K562 (cell line): Measurements from ENCODE around the gene BTBD2. TPM values are rescaled to one million over a fixed set of nuclear protein-coding genes. Genes with fewer than 3 reads are reported as not detected.
A peak's percentile ranks its signal among the peaks of the same experiment; 100 is the strongest.

Source experiments
- ATAC-seq: fragments of 200-7000 bp; cut with Tn5 transposase; 3 replicates; pipeline ENCODE4 v1.9.1; 2020; ENCODE audit warnings: moderate library complexity
- BruUV-seq: library from RNA; stranded (reverse); fragments of 400-500 nt; replicated peaks from 2 replicates; lab custom pipeline; 2021; lab: Mats Ljungman, UMichigan
- CTCF ChIA-PET: fragments of 300-600 bp; formaldehyde crosslinking; extraction: SDS; loops from one replicate; lab custom pipeline; 2021; ENCODE audit warnings: low intra/inter-chr PET ratio; lab: Yijun Ruan, JAX
- POLR2A ChIA-PET: fragments of 300-600, 350-650 bp; sonication (Branson Sonifier 250); formaldehyde crosslinking; extraction: SDS; loops from one replicate; lab custom pipeline; 2021; ENCODE audit warnings: antibody characterized with exemption, inconsistent platforms; lab: Yijun Ruan, JAX
- DNase-seq, 4 experiments: peaks; one replicate each; pipeline versions ENCODE4 v3.0.0 to v3.0.0-alpha.2; 2011 to 2018; ENCODE audit warnings: low spot score in 3 of 4, mixed read lengths in 3 of 4; ENCODE audit errors: extremely low read depth in 1 of 4
- FAIRE-seq: peaks from 2 replicates; lab custom pipeline; 2011; peaks lifted over from hg19 to GRCh38; lab: Jason Lieb, UNC
- H2AFZ ChIP-seq: 2 replicates; pipeline ENCODE4 v1.6.0; 2011; ENCODE audit warnings: low read depth, low read length, control low read depth, inconsistent platforms
- H3K27ac ChIP-seq: fragments of 200-600 bp; 3 replicates; pipeline ENCODE4 v1.8.0; 2011; ENCODE audit warnings: low read depth, mild to moderate bottlenecking, control low read depth, inconsistent platforms, low read length, moderate library complexity, mixed read lengths; ENCODE audit errors: extremely low read depth
- H3K27me3 ChIP-seq, 2 experiments: fragments of 300-600 bp in 1 of 2; 2 replicates in 1 of 2; 3 replicates in 1 of 2; pipeline versions ENCODE4 v1.6.0 to v1.8.0; 2011; ENCODE audit warnings: inconsistent platforms in 2 of 2, low read length in 2 of 2, mild to moderate bottlenecking in 1 of 2, mixed read lengths in 1 of 2, moderate library complexity in 1 of 2; ENCODE audit not compliant: control insufficient read depth in 2 of 2, insufficient read depth in 2 of 2
- H3K36me3 ChIP-seq: fragments of 300-600 bp; 3 replicates; pipeline ENCODE4 v1.8.0; 2011; ENCODE audit warnings: mild to moderate bottlenecking, low read length, inconsistent platforms; ENCODE audit not compliant: control insufficient read depth, insufficient read depth
- H3K4me1 ChIP-seq, 2 experiments: fragments of 200-600 bp in 1 of 2; replicated peaks in 1 of 2; 2 replicates in 1 of 2; 3 replicates in 1 of 2; pipeline versions ENCODE4 v1.5.1 to v1.8.0; 2011; ENCODE audit warnings: inconsistent platforms in 2 of 2, low read length in 2 of 2, mild to moderate bottlenecking in 1 of 2, mixed read lengths in 1 of 2, moderate library complexity in 1 of 2; ENCODE audit not compliant: control insufficient read depth in 2 of 2, insufficient read depth in 2 of 2
- H3K4me2 ChIP-seq: 2 replicates; pipeline ENCODE4 v1.6.1; 2011; ENCODE audit warnings: low read length, control low read depth, inconsistent platforms, mixed read lengths; ENCODE audit not compliant: insufficient read depth
- H3K4me3 ChIP-seq: fragments of 200-600 bp; sonication (generic), shearing (Covaris generic); 2 replicates; pipeline ENCODE4 v1.5.1; 2016; ENCODE audit warnings: control low read depth, inconsistent platforms
- H3K79me2 ChIP-seq: fragments of 200-600 bp; 3 replicates; pipeline ENCODE4 v1.8.0; 2011; ENCODE audit warnings: low read length, inconsistent platforms; ENCODE audit not compliant: control insufficient read depth, insufficient read depth
- H3K9ac ChIP-seq, 2 experiments: 2 replicates each; pipeline versions ENCODE4 v1.6.0 to v1.6.1; 2011; ENCODE audit warnings: low read depth in 2 of 2, low read length in 2 of 2, control low read depth in 1 of 2, inconsistent platforms in 1 of 2, mild to moderate bottlenecking in 1 of 2, mixed read lengths in 1 of 2; ENCODE audit not compliant: insufficient read depth in 1 of 2
- H3K9me1 ChIP-seq: one replicate; pipeline ENCODE4 v1.6.0; 2011; ENCODE audit warnings: inconsistent platforms, mild to moderate bottlenecking, low read length, moderate library complexity; ENCODE audit not compliant: control insufficient read depth, insufficient read depth
- H3K9me3 ChIP-seq: replicated peaks from 2 replicates; pipeline ENCODE4 v1.5.1; 2011; ENCODE audit warnings: low read depth, low read length, inconsistent platforms; ENCODE audit not compliant: control insufficient read depth, insufficient read depth
- H4K20me1 ChIP-seq: replicated peaks from 2 replicates; pipeline ENCODE4 v1.6.1; 2011; ENCODE audit warnings: low read length, inconsistent platforms, mixed read lengths; ENCODE audit not compliant: control insufficient read depth, insufficient read depth
- ARID3B ChIP-seq: fragments of 250-450 bp; sonication (Bioruptor Pico); IDR thresholded peaks from 2 replicates; pipeline ENCODE4 v1.4.0; 2020; ENCODE audit warnings: borderline replicate concordance
- CTCF ChIP-seq, 3 experiments: IDR thresholded peaks in 2 of 3; conservative IDR thresholded peaks in 1 of 3; 2 replicates each; pipeline ENCODE4 v1.5.1; 2011 to 2012; ENCODE audit warnings: low read length in 3 of 3, mild to moderate bottlenecking in 3 of 3, control low read depth in 2 of 3, improper control_type of control experiment in 1 of 3, inconsistent platforms in 1 of 3, low read depth in 1 of 3, mixed read lengths in 1 of 3, moderate library complexity in 1 of 3; ENCODE audit not compliant: insufficient read depth in 2 of 3
- E2F3 ChIP-seq: fragments of 250-450 bp; sonication (Bioruptor Pico); IDR thresholded peaks from 2 replicates; pipeline ENCODE4 v1.4.0; 2020; ENCODE audit warnings: mild to moderate bottlenecking
- EGR1 ChIP-seq: fragments of 450-650 bp; conservative IDR thresholded peaks from 2 replicates; pipeline ENCODE4 v1.6.1; 2017; ENCODE audit warnings: mild to moderate bottlenecking
- HMGN3 ChIP-seq: IDR thresholded peaks from 2 replicates; pipeline ENCODE4 v1.6.1; 2011; ENCODE audit warnings: borderline replicate concordance, low read depth, mild to moderate bottlenecking, mixed read lengths, low read length; ENCODE audit not compliant: insufficient read length; ENCODE audit errors: extremely low read depth
- LARP7 ChIP-seq: fragments of 450-650 bp; IDR thresholded peaks from 2 replicates; pipeline ENCODE4 v1.6.1; 2016
- MAFK ChIP-seq: IDR thresholded peaks from 2 replicates; pipeline ENCODE4 v1.6.1; 2011; ENCODE audit warnings: low read length, improper control_type of control experiment
- NFXL1 ChIP-seq: fragments of 450-650 bp; formaldehyde crosslinking; IDR thresholded peaks from 2 replicates; pipeline ENCODE4 v1.4.0; 2021; ENCODE audit warnings: mild to moderate bottlenecking
- POLR2G ChIP-seq: fragments of 200-400 bp; formaldehyde crosslinking; IDR thresholded peaks from 2 replicates; pipeline ENCODE4 v1.6.1; 2017; ENCODE audit warnings: low read depth, mild to moderate bottlenecking, antibody characterized with exemption, low read length, moderate library complexity
- RBM39 ChIP-seq: fragments of 200-400 bp; formaldehyde crosslinking; optimal IDR thresholded peaks from 2 replicates; pipeline ENCODE3; 2018; ENCODE audit warnings: low read depth, low read length
- ZNF444 ChIP-seq: fragments of 250-450 bp; sonication (Bioruptor Pico); IDR thresholded peaks from 2 replicates; pipeline ENCODE4 v1.4.0; 2020; ENCODE audit warnings: mild to moderate bottlenecking, moderate library complexity
- WGBS: fragments of 100-300 bp; shearing (Covaris generic); methylation state at CpG from one replicate; pipeline ENCODE4 v1.1.6; 2016; ENCODE audit warnings: low coverage, mixed read lengths; ENCODE audit not compliant: insufficient coverage; ENCODE audit errors: missing lambda C conversion rate; 5-methylcytosine and 5-hydroxymethylcytosine counted together
- in situ Hi-C: fragments of 300-500 bp; cut with MboI; formaldehyde crosslinking; loops from 4 replicates; pipeline ENCODE4 v1.15.0; 2018; ENCODE audit warnings: inconsistent platforms, mixed read lengths
- intact Hi-C: fragments of 100-400 bp; cut with micrococcal nuclease; formaldehyde crosslinking; loops from 2 replicates; pipeline ENCODE4 v1.14.2; 2022
- polyA plus RNA-seq, 8 experiments: library from polyadenylated mRNA; depleted of rRNA in 4 of 8; stranded (reverse) in 5 of 8; unstranded in 3 of 8; fragments of >200 nt; fragmentation: Nextera tagmentation in 2 of 8; fragmentation: Illumina TruSeq in 1 of 8; extraction: Ambion mirVana in 2 of 8; extraction: Trizol in 1 of 8; gene quantifications; 2 replicates each; pipeline versions ENCODE4 v1.2.1 to v1.2.3, GENCODE V29; 2011 to 2014; ENCODE audit warnings: inconsistent platforms in 1 of 8, missing spikeins in 1 of 8
- total RNA-seq, 7 experiments: library from RNA; depleted of rRNA in 6 of 7; stranded (reverse); fragments of >200 nt in 6 of 7; fragmentation: Illumina TruSeq in 2 of 7; extraction: Trizol in 2 of 7; gene quantifications; 2 replicates each; pipeline versions ENCODE4 v1.2.1 to v1.2.3, GENCODE V29; 2011 to 2021; ENCODE audit warnings: low replicate concordance in 1 of 7

The BTBD2 gene
- total and polyA plus RNA-seq, 9 of the 15 experiments (the other 6 are each of a cell fraction or from before 2014, with no cell fraction given) = 0.10 to 15.6 (median 6.9) TPM

GRCh38 chr19:1956122-1956494 is 59.4 kb downstream of the BTBD2 start:
- FAIRE-seq (no peak), DNase-seq (no peak), ATAC-seq (no peak)
- Histone ChIP-seq H3K4me3 (no peak overlapping the region), H3K4me2 (no peak overlapping the region), H3K9me3 (no peaks in the 10 kb centered on the region), H3K27ac (no peak overlapping the region), H3K36me3 (peaks cover 38% of the 10 kb centered on the region; the same call in 2 of the 3 replicates), H3K9ac (no peak overlapping the region), H3K9me1 (no peaks in the 10 kb centered on the region), H2AFZ (no peak overlapping the region), H3K27me3 (no peaks in the 10 kb centered on the region), H3K79me2 (peaks cover 81% of the 10 kb centered on the region), H3K4me1 (peaks cover 0 to 73% of the 10 kb centered on the region in 2 experiments; a peak in 2 of 5 replicates), H4K20me1 (peaks cover 18% of the 10 kb centered on the region)
- CTCF ChIA-PET = no interaction called here
- intact Hi-C loops (no loop called here), in situ Hi-C loops (no loop called here)
- BruUV-seq = no TSS peak
- POLR2A ChIA-PET = interaction anchor here (0.8 kb wide), 1 partner anchor 19 kb away, joined by 4 read pairs; no protein-coding TSS in a partner anchor
- TF ChIP-seq POLR2G (peak; percentile 48; the same call in 1 of the 2 replicates), E2F3 (CRISPR knock-in tag) (no peak)
- WGBS = 87% methylated on average over 9 of the region's 12 CpGs

- peaks cover 20% of the 10 kb centered on the region for H4K20me1 ChIP-seq
- no peak overlapping the region for H3K27ac ChIP-seq
- WGBS = 78% methylated on average over 36 of the region's 51 CpGs
- H3K4me1 ChIP-seq = peaks cover 0 to 69% of the 10 kb centered on the region in 2 experiments; a peak in 2 of 5 replicates
- no TSS peak for BruUV-seq
- H3K9me1 ChIP-seq = no peaks in the 10 kb centered on the region
- peaks cover 81% of the 10 kb centered on the region for H3K79me2 ChIP-seq
- no peak overlapping the region; a peak in 1 of 4 replicates for H3K9ac ChIP-seq
- no peak overlapping the region for H2AFZ ChIP-seq
- in situ Hi-C loops (no loop called here), intact Hi-C loops (no loop called here)
- no peak overlapping the region for H3K4me3 ChIP-seq
- no peak overlapping the region for H3K4me2 ChIP-seq
- ChIA-PET POLR2A (no interaction called here), CTCF (no interaction called here)
- H3K36me3 ChIP-seq = peaks cover 35% of the 10 kb centered on the region; the same call in 2 of the 3 replicates
- ATAC-seq = no peak
- H3K9me3 ChIP-seq = no peaks in the 10 kb centered on the region
- DNase-seq = no peak
- FAIRE-seq = no peak
- H3K27me3 ChIP-seq = no peaks in the 10 kb centered on the region
- no peak for TF ChIP-seq LARP7
- peak; percentile 38 for TF ChIP-seq HMGN3
- TF ChIP-seq ARID3B = no peak
- TF ChIP-seq CTCF (IDR thresholded peaks at IDR 0.05 in 2 of 3, conservative IDR thresholded peaks at IDR 0.05 in 1 of 3; ENCODE audit: insufficient read depth in 2 of 3, low read depth in 1 of 3, low read length in 3 of 3) = no peak
- no peak for TF ChIP-seq ZNF444 (CRISPR knock-in tag)
- peak; percentile 23; the same call in 1 of the 2 replicates for TF ChIP-seq EGR1
- no peak for TF ChIP-seq RBM39
- TF ChIP-seq MAFK = no peak
- TF ChIP-seq NFXL1 (CRISPR knock-in tag) = no peak
Observed at GRCh38 chr19:1955171-1956121, 60.1 kb downstream of the BTBD2 start.
